Measurements from ENCODE around the gene KRTAP5-3.

GRCh38 chr11:1656670-1657069 lies 48.4 kb upstream of the KRTAP5-3 start:
- TF ChIP-seq, protein P1, sequence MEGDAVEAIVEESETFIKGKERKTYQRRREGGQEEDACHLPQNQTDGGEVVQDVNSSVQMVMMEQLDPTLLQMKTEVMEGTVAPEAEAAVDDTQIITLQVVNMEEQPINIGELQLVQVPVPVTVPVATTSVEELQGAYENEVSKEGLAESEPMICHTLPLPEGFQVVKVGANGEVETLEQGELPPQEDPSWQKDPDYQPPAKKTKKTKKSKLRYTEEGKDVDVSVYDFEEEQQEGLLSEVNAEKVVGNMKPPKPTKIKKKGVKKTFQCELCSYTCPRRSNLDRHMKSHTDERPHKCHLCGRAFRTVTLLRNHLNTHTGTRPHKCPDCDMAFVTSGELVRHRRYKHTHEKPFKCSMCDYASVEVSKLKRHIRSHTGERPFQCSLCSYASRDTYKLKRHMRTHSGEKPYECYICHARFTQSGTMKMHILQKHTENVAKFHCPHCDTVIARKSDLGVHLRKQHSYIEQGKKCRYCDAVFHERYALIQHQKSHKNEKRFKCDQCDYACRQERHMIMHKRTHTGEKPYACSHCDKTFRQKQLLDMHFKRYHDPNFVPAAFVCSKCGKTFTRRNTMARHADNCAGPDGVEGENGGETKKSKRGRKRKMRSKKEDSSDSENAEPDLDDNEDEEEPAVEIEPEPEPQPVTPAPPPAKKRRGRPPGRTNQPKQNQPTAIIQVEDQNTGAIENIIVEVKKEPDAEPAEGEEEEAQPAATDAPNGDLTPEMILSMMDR (IDR thresholded peaks at IDR 0.05), result no peak
- TF ChIP-seq EZH2 (IDR thresholded peaks at IDR 0.05; ENCODE audit: borderline replicate concordance, insufficient read depth, low read depth, low read length, poor library complexity, severe bottlenecking), result no peak
